ENCODE data around the gene ARHGEF17.

Gene ARHGEF17

DNA sequence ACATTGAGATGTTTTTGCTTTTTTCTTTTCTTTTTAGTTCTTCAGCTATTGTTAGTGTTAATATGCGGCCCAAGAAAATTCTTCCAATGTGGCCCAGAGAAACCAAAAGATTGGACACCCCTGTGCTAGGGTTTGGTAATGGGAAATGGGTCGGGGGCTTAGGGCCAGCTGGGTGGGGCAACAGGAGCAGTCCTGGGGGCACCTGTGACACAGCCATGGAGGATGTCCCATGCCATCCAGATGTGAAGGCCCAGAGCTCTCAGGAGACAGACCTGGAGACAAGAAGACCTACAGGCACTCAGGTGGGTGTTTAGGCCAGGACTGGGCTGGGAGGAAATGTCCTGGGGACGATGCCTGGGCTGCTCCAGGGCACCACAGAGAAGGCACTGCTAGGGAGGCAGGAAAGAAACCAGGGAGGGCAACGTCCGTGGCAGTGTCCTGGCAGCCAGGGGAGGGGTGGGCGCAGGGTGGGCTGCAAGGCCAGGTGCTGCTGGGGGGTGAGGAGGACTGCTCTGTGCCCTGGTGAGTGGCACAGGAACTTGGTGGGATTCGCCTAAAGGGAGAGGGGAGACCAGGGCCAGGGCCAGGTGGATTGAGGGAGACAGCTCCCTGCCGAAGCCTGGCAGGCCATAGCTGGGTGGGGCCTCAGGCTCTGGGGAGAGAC is 89.5 kb downstream of the ARHGEF17 start:
- no peak for DNase-seq

DNA sequence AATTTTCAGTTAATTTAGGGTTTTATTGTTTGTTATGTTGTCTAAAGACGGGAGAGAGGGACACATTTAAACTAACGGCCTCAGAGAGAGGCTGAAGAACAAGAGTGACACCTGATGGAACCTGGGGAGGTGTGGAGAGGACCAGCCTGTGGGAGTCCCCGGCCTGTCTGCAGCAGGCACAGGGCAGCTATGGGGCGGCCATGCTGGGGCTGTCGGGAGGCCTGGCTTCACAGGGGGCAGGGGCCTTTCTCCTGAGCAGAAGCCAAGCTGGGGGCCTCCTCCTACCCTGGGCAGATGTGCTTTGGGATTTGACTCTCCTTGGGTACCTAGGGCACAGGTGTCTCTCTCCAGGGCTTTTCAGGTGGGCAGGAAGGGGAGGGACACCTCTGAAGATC is 90.1 kb downstream of the ARHGEF17 start:
- DNase-seq = no peak

DNA sequence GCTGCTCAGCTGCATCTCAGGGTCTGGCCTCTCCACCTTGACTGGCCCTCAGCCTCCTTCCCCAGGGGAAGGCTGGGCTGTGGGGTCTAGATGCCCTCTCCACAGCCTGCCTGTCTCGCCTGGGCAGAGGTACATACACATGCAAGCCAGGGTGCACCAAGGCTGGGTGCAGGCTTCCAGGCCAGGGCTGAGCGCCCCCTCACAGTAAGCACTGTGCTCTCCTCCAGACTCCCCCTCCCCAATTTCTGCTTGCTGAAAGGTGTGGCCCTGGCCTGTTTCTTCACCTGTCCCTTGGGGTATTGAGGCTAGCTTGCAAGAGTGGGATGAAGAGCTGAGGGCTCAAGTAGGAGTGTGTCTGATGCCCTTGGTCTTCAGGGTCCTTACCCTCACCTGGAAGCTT is 90.6 kb downstream of the ARHGEF17 start:
- no peak for DNase-seq

DNA sequence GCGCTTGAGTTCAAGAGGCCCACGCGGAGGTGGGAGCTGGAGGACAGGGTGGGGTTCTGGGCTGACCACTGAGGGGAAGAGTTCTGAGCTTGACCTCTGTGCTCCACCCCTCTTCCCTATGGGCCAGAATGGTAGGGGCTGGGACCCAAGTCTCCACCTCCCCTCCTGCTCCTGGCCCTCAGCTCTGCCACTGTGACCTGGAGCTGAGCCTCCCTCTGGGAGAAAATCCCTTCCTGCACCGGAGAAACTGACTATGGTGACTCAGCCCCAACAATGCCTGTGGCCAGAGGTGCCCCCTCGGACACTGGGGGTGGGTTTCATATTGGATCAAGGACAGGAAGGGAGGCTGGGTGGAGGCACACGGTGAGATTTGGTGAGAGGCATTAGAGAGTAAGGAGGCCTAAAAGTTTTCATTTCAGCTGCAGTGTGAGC is 91.1 kb downstream of the ARHGEF17 start:
- no peak for DNase-seq

DNA sequence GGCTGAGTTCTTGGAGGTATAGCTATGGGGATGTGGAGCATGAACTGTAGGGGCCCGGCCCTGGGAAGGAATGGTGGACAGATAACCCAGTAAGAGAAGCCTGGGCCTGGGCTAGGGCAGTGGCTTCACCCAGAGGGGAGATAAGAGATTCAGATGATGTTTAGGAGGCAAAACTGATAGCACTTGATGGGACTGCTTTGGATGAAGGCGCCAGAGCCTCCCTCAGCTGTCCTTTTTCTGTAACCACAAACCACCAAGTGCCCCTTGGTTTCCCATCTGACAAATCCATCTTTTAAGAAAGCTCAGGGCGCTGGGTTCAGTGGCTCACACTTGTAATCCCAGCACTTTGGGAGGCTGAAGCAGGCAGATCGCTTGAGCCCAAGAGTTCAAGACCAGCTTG is 91.6 kb downstream of the ARHGEF17 start:
- DNase-seq = no peak

DNA sequence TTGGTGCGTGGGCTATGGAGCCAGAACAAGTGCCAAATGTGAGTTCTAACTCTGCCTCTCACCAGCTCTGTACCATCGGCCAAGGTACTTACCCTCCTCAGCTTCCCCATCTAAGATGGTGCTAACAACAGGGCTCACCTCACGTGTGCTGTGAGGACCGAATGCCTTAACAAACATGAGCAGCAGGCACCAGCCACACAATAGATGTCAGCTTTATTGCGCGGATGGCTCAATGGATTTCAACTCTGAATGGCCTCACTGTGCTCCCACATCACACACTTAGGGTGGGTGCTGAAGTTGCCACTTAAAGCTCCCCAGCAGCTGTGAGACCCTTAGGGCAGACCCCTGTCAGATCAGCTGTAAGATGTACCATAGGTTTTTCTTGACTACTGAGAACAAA is 92.2 kb downstream of the ARHGEF17 start:
- no peak for DNase-seq

DNA sequence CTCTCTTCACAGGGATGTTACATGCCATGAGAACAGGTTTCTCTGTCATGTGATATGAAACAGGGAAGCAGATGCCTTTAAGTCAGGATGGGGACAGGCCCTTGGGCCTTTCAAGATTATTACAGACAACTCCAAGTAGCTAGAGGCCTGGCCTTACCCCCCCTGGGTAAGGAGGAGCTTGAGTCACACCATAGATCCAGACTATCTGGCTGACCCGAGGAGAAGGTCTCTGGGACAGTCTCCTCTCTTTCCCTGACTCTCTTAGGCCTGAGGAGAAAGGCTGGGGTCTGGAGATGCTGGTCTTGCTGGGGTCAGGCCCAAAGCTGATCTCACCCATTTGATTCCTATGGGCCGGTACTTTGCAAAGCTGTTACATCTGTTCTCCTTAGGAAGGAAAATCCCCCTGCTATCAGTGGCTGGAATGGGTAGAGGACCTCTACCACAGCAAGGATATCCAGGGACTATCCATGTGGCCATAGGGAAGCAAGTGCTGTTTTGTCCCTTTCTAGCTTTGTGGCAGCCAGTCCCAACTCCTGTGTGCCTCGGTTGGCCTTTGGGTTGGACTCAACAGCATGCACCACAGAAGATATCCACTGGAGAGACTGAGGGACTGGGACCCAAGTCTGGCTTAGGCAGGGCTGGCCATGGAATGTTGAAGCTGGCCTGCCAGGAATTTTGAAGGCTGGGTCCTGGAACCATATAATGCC is 93.3 kb downstream of the ARHGEF17 start:
- no peak for DNase-seq

DNA sequence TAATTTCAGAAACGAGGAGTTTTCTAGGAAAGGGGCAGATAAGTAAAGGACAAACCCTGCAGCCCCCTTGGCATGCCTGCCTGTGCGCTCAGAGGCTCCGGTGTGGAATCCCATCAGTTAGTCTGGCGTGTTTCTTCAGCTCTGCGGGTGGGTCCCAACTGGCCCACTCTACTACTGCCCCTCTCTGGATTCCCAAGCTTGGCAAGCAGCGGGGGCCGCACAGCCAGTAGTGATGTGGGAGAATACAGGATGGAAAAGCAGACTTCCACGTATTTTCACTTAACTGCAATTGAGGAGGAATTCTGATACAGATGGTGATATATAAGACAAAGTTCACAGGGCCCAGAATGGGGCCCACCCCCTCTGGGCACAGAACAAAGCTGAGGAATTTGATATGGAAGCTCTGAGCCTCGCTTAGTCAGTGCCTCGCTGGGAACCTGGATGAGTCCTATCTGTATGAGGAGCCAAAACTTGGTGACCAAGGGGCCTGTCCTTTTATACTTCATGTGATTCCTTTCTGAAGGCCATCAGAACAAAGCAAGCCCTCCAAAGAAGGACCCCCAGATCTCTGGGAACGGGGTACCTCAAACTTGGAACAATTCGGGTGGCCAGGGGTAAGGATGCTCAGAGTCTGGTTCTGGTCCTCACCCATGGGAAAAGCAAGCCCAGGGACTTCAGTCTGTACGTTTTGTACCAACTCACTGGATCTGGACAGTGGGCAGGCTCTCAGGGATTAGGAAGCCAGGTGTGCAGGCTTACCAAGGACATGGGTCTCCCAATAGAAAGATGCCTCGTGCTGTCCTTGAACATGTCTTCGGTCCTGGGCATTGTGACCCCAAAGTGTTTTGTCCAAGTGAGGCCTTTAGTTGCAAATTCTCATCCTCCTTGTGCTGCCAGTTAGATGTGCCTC is 94.1 kb downstream of the ARHGEF17 start:
- DNase-seq = no peak

DNA sequence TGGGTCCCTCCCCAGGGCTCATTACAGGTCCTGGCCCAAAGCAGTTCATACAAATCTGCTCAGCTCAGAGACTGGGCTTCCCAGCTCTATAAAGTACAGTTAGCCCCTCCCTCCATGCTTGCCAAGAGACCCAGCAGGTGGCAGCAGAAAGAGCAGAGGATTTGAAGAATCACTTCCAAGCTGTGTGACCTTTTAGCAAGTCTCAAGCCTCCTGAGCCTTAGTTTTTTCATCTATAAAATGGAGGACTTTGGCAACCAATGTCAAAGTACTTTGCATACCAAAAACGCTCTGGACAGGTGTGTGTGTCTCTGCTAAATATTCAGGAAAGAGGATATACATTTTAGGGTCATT is 94.7 kb downstream of the ARHGEF17 start:
- DNase-seq = no peak

DNA sequence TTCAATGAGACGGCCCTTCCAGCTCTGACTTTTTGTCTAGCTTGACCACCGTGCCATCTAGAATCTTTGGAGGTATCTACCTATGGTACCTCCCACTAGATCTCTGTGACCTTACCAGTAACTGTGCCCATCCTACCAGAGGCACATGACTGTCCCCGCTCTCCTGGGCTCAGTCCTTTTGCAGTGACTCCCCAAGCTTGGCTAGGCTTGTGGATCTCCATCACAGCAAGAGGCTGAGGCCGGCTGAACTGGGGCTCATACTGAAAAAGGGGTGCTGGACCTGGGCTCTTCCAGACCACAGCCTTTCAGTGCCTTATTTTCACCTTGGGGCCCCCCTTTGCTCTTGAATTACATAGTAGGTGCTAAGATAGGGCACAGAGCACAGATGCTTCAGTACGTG is 95.5 kb downstream of the ARHGEF17 start:
- no peak for DNase-seq

DNA sequence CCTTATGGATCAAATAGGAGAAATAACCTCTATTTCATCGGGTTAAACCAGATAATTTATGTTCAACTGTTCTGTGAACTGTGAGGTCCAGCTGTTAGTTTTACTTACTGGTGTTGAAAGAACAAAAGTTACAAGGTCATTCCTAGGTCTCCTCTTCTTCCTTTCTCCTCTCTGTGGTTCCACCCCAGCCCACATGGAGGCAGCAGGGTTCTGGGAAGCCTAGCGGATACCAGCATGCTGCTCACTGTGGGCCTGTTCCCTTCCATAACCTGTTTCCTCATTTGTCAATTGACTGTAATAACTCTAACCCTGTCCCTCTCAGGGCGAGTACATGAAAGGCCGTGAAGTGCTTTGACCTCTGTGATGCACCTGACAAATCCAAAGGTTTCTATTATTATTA is 96.0 kb downstream of the ARHGEF17 start:
- DNase-seq = no peak

DNA sequence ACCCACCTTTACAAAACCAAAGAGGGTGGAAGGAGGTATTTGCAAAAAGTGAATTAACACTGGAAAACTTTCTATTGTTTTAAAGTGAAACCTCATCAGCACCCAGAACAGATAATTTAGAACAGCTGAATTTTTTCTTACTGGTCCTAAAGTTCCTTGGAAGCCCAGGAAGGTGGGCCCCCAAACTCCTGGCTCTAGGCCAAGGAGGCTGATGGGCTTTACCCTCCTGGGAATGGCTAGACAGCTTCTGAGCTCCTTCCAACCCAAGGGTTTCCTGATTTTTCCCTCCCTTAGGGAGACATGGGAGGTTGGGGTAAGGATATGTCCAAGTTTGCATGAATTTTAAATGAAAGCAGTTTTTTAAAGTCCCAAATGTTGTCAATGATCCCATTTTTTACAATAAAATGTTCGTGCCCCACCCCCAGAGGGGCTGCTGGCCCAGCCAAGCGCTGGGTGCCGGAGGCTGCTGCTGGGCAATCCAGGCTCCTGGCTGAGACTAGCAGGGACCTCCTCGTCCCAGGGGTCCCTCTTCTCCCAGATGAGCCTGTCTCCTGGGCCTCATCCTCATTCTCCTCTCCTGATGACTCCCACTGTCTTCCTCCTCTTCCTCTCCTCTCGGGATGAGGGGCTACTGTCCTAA is 96.5 kb downstream of the ARHGEF17 start:
- DNase-seq = no peak

DNA sequence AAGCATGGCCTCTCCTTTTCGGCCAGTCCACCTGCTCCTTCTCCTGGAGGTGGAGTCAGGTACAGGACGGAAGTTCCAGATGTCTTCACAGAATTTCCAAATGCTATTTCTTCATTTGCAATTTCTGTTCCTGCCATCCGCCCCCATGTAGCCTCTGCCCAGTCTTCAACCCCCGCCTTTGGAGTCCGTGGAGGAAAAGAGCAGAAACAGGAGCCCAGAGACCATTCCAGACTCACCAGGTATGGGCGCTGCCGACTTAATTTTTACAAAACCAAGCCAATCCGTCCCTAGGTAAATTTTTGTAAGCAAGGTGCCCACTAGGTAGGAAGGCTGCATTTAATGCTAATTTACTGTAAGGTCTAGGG is 97.1 kb downstream of the ARHGEF17 start:
- DNase-seq = no peak

DNA sequence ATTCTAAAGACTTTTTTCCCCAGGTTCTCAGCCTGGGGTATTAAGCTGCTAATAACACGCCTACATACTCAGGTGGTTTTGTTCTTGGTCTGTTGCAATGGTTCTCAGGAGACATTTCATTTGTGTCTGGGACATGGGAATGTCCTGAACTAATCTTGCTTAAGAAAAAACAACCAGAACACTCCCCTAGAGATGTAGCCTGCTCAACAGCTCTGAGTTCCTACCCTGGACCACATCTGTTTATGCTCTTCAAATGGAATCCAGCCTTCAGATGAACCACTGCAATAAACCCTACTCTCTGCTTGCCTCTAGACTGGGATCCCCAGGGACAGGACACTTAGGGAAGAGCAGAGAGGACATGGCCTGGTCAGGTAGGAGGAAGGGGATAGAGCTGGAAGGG is 98.1 kb downstream of the ARHGEF17 start:
- no peak for DNase-seq

DNA sequence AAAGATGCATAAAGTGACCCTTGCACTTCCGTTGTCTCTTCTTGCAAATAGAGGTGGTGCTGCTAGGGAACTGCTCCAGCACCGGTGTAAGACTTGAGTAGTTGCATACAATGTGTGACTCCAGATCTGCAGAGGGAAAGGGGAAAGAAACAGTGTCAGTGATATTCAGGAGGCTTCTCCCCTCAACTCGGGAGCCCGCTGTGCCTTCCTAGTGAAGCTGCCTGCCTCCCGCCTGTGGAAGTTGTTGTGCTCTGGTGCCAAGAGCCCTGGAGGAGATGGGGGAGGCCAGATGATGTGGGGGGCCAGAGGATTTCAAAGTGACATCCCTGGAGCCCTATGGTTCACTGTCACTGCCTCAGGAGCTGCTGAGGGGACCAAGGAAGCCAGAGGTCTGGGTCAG is 98.5 kb downstream of the ARHGEF17 start:
- DNase-seq = no peak

DNA sequence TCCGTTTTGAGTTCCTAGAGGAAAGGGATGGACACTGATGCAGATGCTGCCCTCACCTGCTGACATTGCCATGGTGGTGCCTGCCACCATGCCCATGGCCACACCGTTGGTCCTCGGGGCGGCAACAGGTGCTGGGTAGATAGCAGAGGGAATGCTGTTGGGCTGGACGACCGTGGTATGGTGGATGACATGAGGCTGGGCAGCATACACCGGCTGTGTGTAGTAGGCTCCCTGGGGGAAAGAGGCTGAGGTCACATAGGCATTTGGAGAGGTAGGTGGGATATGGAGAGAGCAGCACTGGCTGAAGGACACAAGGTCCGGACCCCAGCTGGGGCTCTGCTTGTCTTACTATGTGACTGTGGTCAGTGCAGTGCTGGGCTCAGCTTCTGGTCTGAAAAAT is 101.4 kb downstream of the ARHGEF17 start:
- no peak for DNase-seq

DNA sequence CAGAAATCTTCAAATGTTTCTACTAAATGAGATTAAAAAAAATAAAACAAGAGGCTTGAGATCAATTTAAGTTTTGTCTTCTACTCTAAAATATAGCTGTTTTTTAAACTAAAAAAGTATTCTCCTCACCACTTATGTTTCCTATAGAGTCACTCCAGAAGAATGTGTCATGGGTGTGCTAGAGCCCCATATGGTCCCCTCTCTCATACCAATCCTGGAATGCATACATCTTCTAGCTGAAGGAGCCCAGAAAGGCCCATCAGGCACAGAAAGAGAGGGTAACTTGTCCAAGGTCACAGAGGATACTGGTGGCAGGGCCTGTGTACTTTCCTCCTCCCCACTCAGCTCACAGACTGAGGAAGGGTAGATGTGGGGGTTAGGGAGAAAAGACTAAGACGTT is 102.6 kb downstream of the ARHGEF17 start:
- DNase-seq = no peak

DNA sequence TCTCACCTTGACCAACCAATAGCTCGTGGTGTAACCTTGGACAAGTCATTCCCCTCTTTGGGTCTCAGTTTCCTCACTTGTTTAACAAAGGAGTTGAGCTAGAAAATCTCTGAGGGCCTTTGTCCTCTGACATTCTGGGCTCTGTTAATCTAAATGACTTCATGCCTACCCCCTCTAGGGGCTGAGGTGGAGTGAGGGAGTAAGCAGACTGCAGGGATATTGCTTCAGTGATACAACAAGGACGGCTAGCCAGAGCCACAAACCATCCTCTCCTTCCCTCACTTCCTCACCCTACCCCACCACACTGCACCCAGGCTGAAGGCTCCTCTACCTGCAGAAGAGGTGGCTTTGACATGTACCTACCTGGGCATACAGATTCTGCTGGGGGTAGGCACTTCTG is 103.0 kb downstream of the ARHGEF17 start:
- DNase-seq = no peak

DNA sequence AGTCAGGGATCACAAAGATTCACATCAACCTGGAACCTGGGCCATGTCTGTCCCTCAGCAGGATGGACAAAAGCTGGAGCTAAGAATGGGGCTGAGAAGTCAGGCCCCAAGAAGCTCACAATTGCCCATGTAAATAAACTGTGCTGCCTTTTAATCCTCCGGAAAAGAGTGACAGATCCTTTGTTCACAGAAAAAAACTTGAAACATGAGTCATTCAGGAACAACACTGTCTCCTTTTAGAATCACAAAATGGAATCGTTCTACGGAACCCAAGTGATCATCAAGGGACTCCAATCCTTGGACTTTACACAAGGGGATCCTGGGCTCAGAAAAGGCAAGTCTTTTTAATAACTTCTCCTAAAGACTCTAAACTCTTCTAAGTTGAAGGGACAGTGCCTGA is 104.2 kb downstream of the ARHGEF17 start:
- DNase-seq = no peak

DNA sequence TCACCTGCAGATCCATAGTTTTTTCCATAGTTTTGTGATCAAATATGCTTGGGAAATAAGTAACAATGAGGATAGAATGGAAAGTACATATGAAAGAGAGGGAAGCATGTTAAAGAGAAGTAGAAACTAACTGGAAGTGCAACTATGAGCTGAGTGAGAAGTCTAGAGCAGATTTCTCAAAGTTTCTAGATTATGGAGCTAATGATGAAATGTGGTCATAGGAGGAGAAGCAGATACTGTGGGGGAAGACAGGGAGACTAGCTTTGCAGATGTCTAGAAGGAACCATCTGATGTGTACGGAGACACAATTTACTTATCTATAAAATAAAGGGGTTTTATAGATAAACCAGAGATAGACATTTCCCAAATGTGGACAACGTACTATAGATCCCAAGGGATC is 105.2 kb downstream of the ARHGEF17 start:
- DNase-seq = no peak

DNA sequence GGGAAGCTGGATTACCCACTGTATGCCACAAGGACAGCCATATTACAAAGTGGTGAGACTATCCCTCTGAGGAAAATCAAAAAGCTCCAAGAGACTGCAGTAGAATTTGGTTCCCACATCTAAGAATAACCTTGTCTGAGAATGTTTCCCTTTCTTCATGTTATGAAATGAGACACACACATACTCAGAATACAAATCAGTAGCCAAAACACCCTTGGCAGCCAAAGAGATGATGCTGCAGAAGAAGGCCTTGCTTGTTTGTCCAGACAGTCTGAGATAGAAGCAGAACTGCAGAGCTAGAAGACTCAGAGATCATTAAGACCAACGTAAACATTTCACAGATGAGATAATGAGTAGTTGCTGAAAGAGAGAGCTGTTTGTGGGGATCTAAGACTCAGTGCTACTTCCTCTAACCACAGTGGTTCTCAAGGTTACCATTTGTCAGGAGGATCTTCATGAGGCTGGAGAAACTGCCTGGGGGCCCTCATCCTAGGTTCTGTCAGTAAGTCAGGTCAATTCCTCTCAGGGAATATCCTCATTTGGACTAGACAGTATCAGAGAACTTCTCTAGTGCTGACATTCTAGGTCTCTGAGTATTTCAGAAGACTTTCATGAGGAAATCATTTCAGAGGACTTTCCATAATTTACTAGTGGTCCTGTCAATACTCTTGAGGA is 107.0 kb downstream of the ARHGEF17 start:
- DNase-seq = no peak

DNA sequence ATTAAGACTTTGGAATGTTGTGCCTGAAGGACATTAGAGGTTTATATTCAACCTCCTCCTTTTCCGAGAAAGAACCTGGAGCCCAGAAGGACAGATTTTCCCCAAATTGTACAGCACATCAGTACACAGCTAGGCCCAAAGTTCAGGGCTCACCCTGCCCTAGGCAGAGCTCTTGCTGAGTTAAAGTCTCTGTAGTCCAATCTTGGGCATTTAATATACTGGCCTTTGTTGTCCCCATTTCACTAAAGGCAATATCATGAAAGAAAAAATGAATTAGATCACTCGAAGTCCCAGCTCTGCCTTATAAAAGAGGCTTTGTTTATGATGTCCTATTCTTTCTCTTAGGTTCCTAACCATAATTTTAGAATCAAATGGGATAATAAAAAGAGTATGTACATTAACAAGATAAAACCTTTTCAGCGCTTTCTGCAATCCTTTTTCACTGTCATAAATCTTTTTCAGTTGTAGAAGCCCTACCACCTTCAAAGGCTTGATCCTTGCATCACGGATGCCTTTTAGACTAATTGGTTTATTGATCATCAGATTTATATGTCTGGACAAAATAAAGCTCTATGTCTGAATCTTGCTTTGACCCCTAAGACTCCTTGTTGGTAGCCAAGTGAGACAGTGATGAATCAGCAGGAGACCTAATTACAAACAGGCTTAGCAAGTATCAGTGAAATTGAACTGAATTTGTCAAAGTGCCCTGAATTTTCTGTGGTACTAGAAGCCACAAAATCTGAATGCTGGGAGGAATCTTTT is 108.0 kb downstream of the ARHGEF17 start:
- DNase-seq = no peak

Data from activated CD4-positive, alpha-beta T cell treated with anti-CD3 and anti-CD28 coated beads for 48 hours (primary cell).